Measurements from ENCODE around the gene KRTAP5-2.
"Not testable (repeated sequence)": the region's sequence is repeated elsewhere in the genome, so short reads cannot be mapped to it uniquely, and the experiment has no call there.

The KRTAP5-2 gene

DNA sequence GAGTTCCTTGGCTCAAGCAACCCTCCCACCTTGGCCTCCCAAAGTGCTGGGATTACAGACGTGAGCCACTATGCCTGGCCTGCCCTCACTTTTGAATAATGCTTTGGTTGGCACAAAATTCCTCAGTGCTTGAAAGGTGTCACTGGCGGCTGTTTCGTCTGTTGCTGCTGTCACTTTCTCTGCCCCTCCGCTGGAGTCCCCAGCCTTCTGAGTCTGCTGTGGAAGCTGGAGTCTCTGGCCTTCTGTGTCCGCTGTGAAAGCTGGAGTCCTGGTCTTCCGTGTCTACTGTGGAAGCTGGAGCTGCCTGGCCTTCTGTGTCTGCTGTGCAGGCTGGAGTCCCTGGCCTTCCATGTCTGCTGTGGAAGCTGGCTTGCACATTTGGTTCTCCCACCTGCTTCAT is 8.1 kb downstream of the KRTAP5-2 start:
- no peaks in the 10 kb centered on the region for H3K36me3 ChIP-seq (ENCODE audit: low read depth)
- no peaks in the 10 kb centered on the region for H3K27me3 ChIP-seq (ENCODE audit: insufficient read depth, poor library complexity, severe bottlenecking)
- no peaks in the 10 kb centered on the region for H3K4me1 ChIP-seq (ENCODE audit: insufficient read depth, poor library complexity, severe bottlenecking)
- TF ChIP-seq, protein P1, sequence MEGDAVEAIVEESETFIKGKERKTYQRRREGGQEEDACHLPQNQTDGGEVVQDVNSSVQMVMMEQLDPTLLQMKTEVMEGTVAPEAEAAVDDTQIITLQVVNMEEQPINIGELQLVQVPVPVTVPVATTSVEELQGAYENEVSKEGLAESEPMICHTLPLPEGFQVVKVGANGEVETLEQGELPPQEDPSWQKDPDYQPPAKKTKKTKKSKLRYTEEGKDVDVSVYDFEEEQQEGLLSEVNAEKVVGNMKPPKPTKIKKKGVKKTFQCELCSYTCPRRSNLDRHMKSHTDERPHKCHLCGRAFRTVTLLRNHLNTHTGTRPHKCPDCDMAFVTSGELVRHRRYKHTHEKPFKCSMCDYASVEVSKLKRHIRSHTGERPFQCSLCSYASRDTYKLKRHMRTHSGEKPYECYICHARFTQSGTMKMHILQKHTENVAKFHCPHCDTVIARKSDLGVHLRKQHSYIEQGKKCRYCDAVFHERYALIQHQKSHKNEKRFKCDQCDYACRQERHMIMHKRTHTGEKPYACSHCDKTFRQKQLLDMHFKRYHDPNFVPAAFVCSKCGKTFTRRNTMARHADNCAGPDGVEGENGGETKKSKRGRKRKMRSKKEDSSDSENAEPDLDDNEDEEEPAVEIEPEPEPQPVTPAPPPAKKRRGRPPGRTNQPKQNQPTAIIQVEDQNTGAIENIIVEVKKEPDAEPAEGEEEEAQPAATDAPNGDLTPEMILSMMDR (IDR thresholded peaks at IDR 0.05; ENCODE audit: poor library complexity, severe bottlenecking), result no peak
- H3K9me3 ChIP-seq (ENCODE audit: severe bottlenecking), result no peaks in the 10 kb centered on the region
- H3K4me3 ChIP-seq (ENCODE audit: severe bottlenecking), result no peak overlapping the region
- no peak for ATAC-seq (ENCODE audit: low read depth)
- no peak overlapping the region for H3K27ac ChIP-seq (ENCODE audit: poor library complexity, severe bottlenecking)
- DNase-seq (ENCODE audit: low spot score), result no peak

DNA sequence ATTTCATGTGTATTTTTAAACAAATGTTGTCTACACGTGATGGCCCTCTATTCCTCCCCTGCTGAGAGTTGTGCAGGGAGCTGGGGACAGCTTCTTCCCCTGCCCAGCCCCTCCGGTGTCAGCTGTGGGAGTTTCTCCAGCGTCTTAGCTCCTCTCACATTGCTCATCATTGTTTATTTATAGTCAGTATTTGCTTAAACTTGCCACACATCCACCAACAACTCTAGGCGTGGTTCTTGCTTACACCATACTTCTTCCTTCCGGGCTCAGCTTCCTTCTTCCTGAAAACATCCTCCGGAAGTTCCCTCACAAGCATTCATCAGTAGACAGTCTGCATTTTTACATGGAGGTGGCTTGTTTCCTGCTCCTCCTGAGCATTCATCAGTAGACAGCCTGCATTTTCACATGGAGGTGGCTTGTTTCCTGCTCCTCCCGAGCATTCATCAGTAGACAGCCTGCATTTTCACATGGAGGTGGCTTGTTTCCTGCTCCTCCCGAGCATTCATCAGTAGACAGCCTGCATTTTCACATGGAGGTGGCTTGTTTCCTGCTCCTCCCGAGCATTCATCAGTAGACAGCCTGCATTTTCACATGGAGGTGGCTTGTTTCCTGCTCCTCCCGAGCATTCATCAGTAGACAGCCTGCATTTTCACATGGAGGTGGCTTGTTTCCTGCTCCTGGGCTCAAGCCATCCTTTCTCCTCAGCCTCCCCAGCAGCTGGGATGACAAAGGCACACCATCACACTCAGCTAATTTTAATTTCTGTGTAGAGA is 8.7 kb downstream of the KRTAP5-2 start:
- H3K27ac ChIP-seq (ENCODE audit: poor library complexity, severe bottlenecking); H3K27me3 ChIP-seq (ENCODE audit: insufficient read depth, poor library complexity, severe bottlenecking); H3K4me3 ChIP-seq (ENCODE audit: severe bottlenecking); H3K4me1 ChIP-seq (ENCODE audit: insufficient read depth, poor library complexity, severe bottlenecking); H3K36me3 ChIP-seq (ENCODE audit: low read depth); H3K9me3 ChIP-seq (ENCODE audit: severe bottlenecking); DNase-seq (ENCODE audit: low spot score): not testable (repeated sequence)
- peak; percentile 68 for ATAC-seq (ENCODE audit: low read depth)

DNA sequence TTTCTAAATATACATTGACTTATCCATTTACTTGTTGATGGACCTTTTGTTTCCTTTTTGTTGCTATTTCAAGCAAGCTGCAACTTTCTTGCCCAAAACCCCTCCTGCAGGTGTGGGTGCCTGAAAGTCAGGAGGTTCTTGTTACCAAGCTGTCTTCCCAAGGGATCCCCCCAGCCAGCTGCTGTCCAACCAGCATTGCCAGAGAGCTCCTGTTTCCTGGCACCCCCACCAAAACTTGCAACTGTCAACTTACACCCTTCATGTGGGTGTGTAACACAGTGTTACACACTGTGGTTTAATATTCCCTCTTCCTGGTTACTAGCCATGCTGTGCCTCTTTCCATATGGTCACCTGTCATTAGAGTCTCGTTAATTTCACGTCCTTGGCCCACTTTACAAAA is 11.4 kb downstream of the KRTAP5-2 start:
- ATAC-seq (ENCODE audit: low read depth), result no peak

DNA sequence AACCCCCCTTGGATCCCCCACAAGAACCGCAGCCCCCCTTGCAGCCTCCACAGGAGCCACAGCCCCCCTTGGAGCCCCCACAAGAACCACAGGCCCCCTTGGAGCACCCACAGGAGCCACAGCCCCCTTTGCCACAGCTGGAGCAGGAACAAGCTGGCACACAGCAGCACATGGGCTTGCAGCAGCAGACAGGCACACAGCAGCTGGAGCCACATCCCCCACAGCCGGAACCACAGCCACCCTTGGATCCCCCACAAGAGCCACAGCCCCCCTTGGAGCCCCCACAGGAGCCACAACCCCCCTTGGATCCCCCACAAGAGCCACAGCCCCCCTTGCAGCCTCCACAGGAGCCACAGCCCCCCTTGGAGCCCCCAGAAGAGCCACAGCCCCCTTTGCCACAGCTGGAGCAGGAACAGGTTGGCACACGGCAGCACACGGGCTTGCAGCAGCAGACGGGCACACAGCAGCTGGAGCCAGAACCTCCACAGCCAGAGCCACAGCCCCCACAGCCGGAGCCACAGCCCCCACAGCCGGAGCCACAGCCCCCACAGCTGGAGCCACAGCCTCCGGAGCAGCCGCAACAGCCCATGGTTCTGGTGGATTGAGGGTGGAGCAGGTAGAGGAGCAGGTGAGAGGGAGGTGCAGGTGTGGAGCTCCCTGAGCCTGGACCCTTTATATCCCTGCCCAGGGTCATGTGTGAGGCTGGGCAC is 13.3 kb downstream of the KRTAP5-2 start, which contains the start of gene KRTAP5-1:
KRTAP5-1 (minus strand) TSS at position 623 of the 710 bp plus-strand sequence; CDS start at position 589, 34 bp downstream.
- H3K9me3 ChIP-seq (ENCODE audit: severe bottlenecking); H3K27me3 ChIP-seq (ENCODE audit: insufficient read depth, poor library complexity, severe bottlenecking); H3K4me1 ChIP-seq (ENCODE audit: insufficient read depth, poor library complexity, severe bottlenecking); H3K4me3 ChIP-seq (ENCODE audit: severe bottlenecking); H3K36me3 ChIP-seq (ENCODE audit: low read depth); H3K27ac ChIP-seq (ENCODE audit: poor library complexity, severe bottlenecking); ATAC-seq (ENCODE audit: low read depth); DNase-seq (ENCODE audit: low spot score): not testable (repeated sequence)

More for the DNA sequence above, 11.4 kb downstream of the KRTAP5-2 start:
- TF ChIP-seq, protein P1 (IDR thresholded peaks at IDR 0.05; ENCODE audit: poor library complexity, severe bottlenecking), result no peak
- no peaks in the 10 kb centered on the region for H3K36me3 ChIP-seq (ENCODE audit: low read depth)
- H3K27ac ChIP-seq (ENCODE audit: poor library complexity, severe bottlenecking), result no peak overlapping the region
- H3K27me3 ChIP-seq (ENCODE audit: insufficient read depth, poor library complexity, severe bottlenecking), result no peaks in the 10 kb centered on the region
- H3K4me3 ChIP-seq (ENCODE audit: severe bottlenecking), result no peak overlapping the region
- DNase-seq (ENCODE audit: low spot score), result no peak
- no peaks in the 10 kb centered on the region for H3K9me3 ChIP-seq (ENCODE audit: severe bottlenecking)
- H3K4me1 ChIP-seq (ENCODE audit: insufficient read depth, poor library complexity, severe bottlenecking), result no peaks in the 10 kb centered on the region

DNA sequence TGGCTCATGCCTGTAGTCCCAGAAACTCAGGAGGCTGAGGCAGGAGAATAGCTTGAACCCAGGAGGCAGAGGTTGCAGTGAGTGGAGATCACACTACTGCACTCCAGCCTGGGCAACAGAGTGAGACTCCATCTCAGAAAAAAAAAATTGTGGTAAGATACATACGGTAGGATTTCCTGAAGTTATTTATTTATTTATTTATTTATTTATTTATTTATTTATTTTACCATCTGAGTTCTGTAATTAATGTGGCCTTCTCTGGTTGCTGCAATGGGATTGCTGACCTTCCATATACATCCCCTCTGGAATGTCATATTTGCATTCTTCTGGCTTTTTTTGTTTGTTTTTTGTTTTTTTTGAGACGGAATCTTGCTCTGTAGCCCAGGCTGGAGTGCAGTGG is 15.2 kb downstream of the KRTAP5-2 start:
- H3K4me3 ChIP-seq (ENCODE audit: severe bottlenecking); H3K9me3 ChIP-seq (ENCODE audit: severe bottlenecking); H3K36me3 ChIP-seq (ENCODE audit: low read depth); H3K27ac ChIP-seq (ENCODE audit: poor library complexity, severe bottlenecking); H3K4me1 ChIP-seq (ENCODE audit: insufficient read depth, poor library complexity, severe bottlenecking); ATAC-seq (ENCODE audit: low read depth); H3K27me3 ChIP-seq (ENCODE audit: insufficient read depth, poor library complexity, severe bottlenecking); DNase-seq (ENCODE audit: low spot score): not testable (repeated sequence)

DNA sequence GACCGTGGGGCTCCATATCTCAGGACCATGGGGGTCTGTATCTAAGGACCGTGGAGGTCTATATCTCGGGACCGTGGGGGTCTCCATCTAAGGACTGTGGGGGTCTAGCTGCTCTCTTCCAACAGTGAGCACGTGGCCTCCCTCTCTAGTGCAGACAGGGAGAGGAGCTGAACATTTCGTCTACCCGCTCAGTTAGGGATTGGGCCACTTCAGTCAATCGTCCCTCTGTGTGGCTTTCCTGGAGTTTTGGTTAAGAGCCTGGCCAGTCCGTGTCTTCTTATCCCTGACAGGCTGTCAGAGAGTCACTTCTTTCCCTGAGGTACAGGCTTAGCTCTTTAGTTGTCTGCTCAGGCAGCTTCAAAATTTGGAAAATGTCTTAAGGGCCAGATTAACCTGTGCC is 16.1 kb downstream of the KRTAP5-2 start:
- Histone ChIP-seq H3K36me3 (ENCODE audit: low read depth) (no peaks in the 10 kb centered on the region), H3K27me3 (ENCODE audit: insufficient read depth, poor library complexity, severe bottlenecking) (no peaks in the 10 kb centered on the region), H3K4me3 (ENCODE audit: severe bottlenecking) (no peak overlapping the region), H3K9me3 (ENCODE audit: severe bottlenecking) (peaks cover 2% of the 10 kb centered on the region), H3K27ac (ENCODE audit: poor library complexity, severe bottlenecking) (no peak overlapping the region), H3K4me1 (ENCODE audit: insufficient read depth, poor library complexity, severe bottlenecking) (no peaks in the 10 kb centered on the region)
- no peak for ATAC-seq (ENCODE audit: low read depth)
- TF ChIP-seq, protein P1 (IDR thresholded peaks at IDR 0.05; ENCODE audit: poor library complexity, severe bottlenecking), result no peak
- no peak for DNase-seq (ENCODE audit: low spot score)
